Endodermal cell (in vitro differentiated cells): Measurements from ENCODE around the gene HBE1. TPM values are rescaled to one million over a fixed set of nuclear protein-coding genes. Genes with fewer than 3 reads are reported as not detected.
"Not testable (repeated sequence)": the region's sequence is repeated elsewhere in the genome, so short reads cannot be mapped to it uniquely, and the experiment has no call there.

Source experiments
- DNase-seq: peaks from one replicate; pipeline ENCODE4 v3.0.0-alpha.2; 2017
- H3K27ac ChIP-seq: 2 replicates; pipeline ENCODE4 v1.5.1; 2013; ENCODE audit warnings: mild to moderate bottlenecking, low read depth, low read length, moderate library complexity
- H3K27me3 ChIP-seq: 2 replicates; pipeline ENCODE4 v1.6.1; 2013; ENCODE audit warnings: mild to moderate bottlenecking, low read length, moderate library complexity; ENCODE audit not compliant: insufficient read depth, control insufficient read depth, poor library complexity, severe bottlenecking
- H3K36me3 ChIP-seq: 2 replicates; pipeline ENCODE4 v1.7.0; 2013; ENCODE audit warnings: mild to moderate bottlenecking, low read length, moderate library complexity; ENCODE audit not compliant: control insufficient read depth, insufficient read depth
- H3K4me1 ChIP-seq: one replicate; pipeline ENCODE4 v1.7.0; 2013; ENCODE audit warnings: low read length; ENCODE audit not compliant: control insufficient read depth, insufficient read depth
- H3K4me3 ChIP-seq: 2 replicates; pipeline ENCODE4 v1.5.1; 2013; ENCODE audit warnings: mild to moderate bottlenecking, low read length, moderate library complexity
- H3K9ac ChIP-seq: 2 replicates; pipeline ENCODE4 v1.6.1; 2013; ENCODE audit warnings: mild to moderate bottlenecking, low read length, moderate library complexity; ENCODE audit not compliant: poor library complexity, severe bottlenecking; ENCODE audit errors: extremely low read depth
- H3K9me3 ChIP-seq: 2 replicates; pipeline ENCODE4 v1.6.1; 2013; ENCODE audit warnings: mild to moderate bottlenecking, low read length, moderate library complexity; ENCODE audit not compliant: control insufficient read depth
- H3K27ac Mint-ChIP-seq: 2 replicates; pipeline ENCODE4 v1.8.0; 2020; ENCODE audit warnings: mixed read lengths
- H3K27me3 Mint-ChIP-seq: 2 replicates; pipeline ENCODE4 v1.8.0; 2021; ENCODE audit warnings: mild to moderate bottlenecking, mixed read lengths; ENCODE audit not compliant: insufficient read depth
- H3K36me3 Mint-ChIP-seq: 2 replicates; pipeline ENCODE4 v1.8.0; 2020; ENCODE audit warnings: low read depth, mixed read lengths
- H3K4me1 Mint-ChIP-seq: 2 replicates; pipeline ENCODE4 v1.8.0; 2020; ENCODE audit warnings: mixed read lengths
- H3K4me3 Mint-ChIP-seq: 2 replicates; pipeline ENCODE4 v1.8.0; 2020; ENCODE audit warnings: mild to moderate bottlenecking, moderate library complexity, mixed read lengths
- H3K9me3 Mint-ChIP-seq: 2 replicates; pipeline ENCODE4 v1.8.0; 2020; ENCODE audit warnings: mild to moderate bottlenecking, mixed read lengths
- WGBS, 2 experiments: methylation state at CpG; one replicate each; pipeline versions ENCODE4 v1.1.5 to v1.1.7; 2013; ENCODE audit warnings: missing lambda C conversion rate in 2 of 2, mixed read lengths in 1 of 2; ENCODE audit not compliant: insufficient coverage in 1 of 2, insufficient read length in 1 of 2; 5-methylcytosine and 5-hydroxymethylcytosine counted together
- total RNA-seq, 2 donors: library from RNA; stranded (reverse); fragmentation: NEBNext Ultra II Directional in 1 of 2; extraction: Animal tissue kit (Norgen Biotek cat#: 25700) in 1 of 2; gene quantifications; 2 replicates in 1 of 2; 3 replicates in 1 of 2; pipeline ENCODE4 v1.2.1, GENCODE V29; 2021
- TF ChIP-seq, protein P1 (sequence below): fragments of 200-600 bp; sonication (generic); conservative IDR thresholded peaks from 2 replicates; pipeline ENCODE4 v1.5.0; 2021; ENCODE audit warnings: antibody characterized with exemption, mild to moderate bottlenecking

Gene HBE1
- total RNA-seq, 2 donors from 2014 or later: 0.81 to 6.1 TPM

DNA sequence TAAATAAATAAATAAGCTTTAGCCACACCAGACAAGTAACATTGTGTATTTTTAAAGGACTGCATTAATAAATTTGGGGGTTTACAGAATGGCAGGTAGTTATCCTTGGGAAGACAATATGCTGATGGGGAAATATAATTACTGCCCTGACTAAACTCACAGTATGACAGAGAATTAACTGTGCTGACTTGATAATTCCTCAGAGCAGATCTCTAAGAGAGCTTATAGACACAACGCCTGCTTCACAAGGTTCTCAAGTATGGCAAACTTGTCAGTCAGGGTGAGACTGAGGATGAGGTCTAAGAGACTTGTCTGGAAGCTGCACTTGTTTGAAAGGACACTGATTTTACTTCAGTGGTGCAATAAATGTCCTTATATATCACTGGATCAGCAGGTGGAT, 28.7 kb upstream of the HBE1 start:
- peaks cover under 1% of the 10 kb centered on the region for H3K9me3 ChIP-seq
- H3K27ac Mint-ChIP-seq: no peak overlapping the region
- no peaks in the 10 kb centered on the region for H3K36me3 Mint-ChIP-seq
- H3K9ac ChIP-seq: no peak overlapping the region
- H3K9me3 Mint-ChIP-seq: peaks cover 2% of the 10 kb centered on the region
- no peak overlapping the region for H3K27ac ChIP-seq
- H3K27me3 Mint-ChIP-seq: no peaks in the 10 kb centered on the region
- H3K27me3 ChIP-seq: no peaks in the 10 kb centered on the region
- peaks cover 11% of the 10 kb centered on the region for H3K4me1 Mint-ChIP-seq
- 92 to 100% methylated on average over 1 of the region's 1 CpG for WGBS, 2 experiments
- H3K36me3 ChIP-seq: no peaks in the 10 kb centered on the region
- DNase-seq: no peak
- no peak overlapping the region for H3K4me3 ChIP-seq
- H3K4me1 ChIP-seq: no peaks in the 10 kb centered on the region
- no peak overlapping the region for H3K4me3 Mint-ChIP-seq
- TF ChIP-seq, protein P1, sequence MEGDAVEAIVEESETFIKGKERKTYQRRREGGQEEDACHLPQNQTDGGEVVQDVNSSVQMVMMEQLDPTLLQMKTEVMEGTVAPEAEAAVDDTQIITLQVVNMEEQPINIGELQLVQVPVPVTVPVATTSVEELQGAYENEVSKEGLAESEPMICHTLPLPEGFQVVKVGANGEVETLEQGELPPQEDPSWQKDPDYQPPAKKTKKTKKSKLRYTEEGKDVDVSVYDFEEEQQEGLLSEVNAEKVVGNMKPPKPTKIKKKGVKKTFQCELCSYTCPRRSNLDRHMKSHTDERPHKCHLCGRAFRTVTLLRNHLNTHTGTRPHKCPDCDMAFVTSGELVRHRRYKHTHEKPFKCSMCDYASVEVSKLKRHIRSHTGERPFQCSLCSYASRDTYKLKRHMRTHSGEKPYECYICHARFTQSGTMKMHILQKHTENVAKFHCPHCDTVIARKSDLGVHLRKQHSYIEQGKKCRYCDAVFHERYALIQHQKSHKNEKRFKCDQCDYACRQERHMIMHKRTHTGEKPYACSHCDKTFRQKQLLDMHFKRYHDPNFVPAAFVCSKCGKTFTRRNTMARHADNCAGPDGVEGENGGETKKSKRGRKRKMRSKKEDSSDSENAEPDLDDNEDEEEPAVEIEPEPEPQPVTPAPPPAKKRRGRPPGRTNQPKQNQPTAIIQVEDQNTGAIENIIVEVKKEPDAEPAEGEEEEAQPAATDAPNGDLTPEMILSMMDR: no peak

DNA sequence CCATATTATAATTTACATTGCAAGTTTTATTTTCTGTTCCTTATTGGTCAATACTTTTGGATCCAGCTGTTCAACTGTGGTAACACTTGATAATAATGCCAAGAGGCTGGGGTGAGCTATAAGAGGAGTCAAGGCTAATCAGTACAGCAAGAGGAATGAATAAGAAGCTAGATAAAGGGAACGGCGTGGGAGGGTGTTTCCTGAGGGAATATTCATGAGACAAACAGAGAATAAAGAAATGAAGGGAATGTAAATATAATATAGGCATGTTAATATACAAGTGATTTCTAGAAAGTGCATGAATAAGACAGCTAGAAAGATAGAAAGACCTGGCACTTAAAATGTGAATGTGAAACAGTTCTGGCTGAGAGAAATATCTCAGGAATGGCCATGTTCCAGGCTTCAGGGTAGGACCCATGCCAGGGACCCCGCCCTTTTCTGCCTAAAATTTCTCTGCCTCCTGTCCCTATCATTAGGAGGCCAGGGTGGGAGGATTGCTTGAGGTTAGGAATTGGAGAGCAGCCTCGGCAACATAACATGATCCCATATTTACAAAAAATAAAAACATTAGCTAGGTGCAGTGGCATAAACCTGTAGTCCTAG, 28.1 kb upstream of the HBE1 start:
- TF ChIP-seq, protein P1: no peak
- Histone ChIP-seq H3K27me3 (no peaks in the 10 kb centered on the region), H3K36me3 (no peaks in the 10 kb centered on the region), H3K9me3 (peaks cover 7% of the 10 kb centered on the region), H3K4me1 (no peaks in the 10 kb centered on the region), H3K27ac (no peak overlapping the region), H3K4me3 (no peak overlapping the region), H3K9ac (no peak overlapping the region)
- Mint-ChIP-seq H3K9me3 (peaks cover 6% of the 10 kb centered on the region), H3K36me3 (no peaks in the 10 kb centered on the region), H3K4me3 (no peak overlapping the region), H3K4me1 (peaks cover 11% of the 10 kb centered on the region), H3K27ac (no peak overlapping the region), H3K27me3 (no peaks in the 10 kb centered on the region)
- WGBS, 2 experiments: 86 to 90% methylated on average over 2 to 3 of the region's 4 CpGs
- no peak for DNase-seq

- not testable (repeated sequence) for H3K27ac Mint-ChIP-seq, H3K9ac ChIP-seq, H3K27me3 Mint-ChIP-seq, H3K9me3 Mint-ChIP-seq, H3K27ac ChIP-seq, H3K4me1 ChIP-seq, DNase-seq, H3K36me3 Mint-ChIP-seq, H3K4me1 Mint-ChIP-seq, H3K4me3 ChIP-seq, H3K27me3 ChIP-seq, H3K4me3 Mint-ChIP-seq, H3K36me3 ChIP-seq
- WGBS, 2 experiments: 96 to 97% methylated on average over 18 to 40 of the region's 41 CpGs
- H3K9me3 ChIP-seq: peaks cover 10% of the 10 kb centered on the region
Measured at GRCh38 chr11:5294342-5294995, 24.7 kb upstream of the HBE1 start.
